ENCODE data around the gene RAB5A.
A peak's percentile ranks its signal among the peaks of the same experiment; 100 is the strongest.
"Not testable (repeated sequence)": the region's sequence is repeated elsewhere in the genome, so short reads cannot be mapped to it uniquely, and the experiment has no call there.

RAB5A gene

DNA sequence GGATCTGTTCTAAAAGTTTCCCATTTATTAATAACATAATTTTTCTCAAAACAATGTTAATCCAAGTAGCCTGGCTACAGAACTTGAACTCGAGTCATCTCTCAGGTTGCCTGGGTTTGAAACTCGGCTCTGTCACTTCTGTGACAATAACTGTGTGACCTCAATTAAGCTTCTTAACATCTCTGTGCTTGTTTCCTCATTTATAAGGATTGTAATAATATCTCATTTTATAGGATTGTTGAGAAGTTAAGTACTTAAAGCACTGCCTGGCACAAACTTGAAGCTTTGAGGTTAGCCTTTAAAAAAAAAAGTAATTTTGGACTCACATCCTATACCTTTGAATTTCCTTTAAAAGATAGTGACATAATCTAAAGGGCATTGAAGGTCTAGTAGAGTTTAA lies 3.4 kb downstream of the RAB5A start:
- no peak for DNase-seq

DNA sequence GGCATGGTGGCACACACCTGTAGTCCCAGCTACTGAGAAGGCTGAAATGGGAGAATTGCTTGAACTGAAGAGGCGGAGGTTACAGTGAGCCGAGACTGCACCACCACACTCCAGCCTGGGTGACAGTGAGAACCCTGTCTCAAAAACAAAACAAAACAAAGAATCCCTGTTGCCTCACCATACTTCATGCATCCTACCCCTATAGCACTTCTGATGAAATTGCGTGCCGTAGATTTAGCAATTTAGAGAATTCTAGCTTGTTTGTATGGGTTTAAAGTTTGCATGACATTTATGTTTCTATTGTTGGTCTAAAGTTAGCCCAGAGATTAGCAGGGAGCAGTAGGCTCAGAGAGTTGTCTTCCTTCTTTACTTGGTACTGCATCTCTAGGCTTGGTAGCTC lies 7.8 kb downstream of the RAB5A start:
- no peak for DNase-seq

DNA sequence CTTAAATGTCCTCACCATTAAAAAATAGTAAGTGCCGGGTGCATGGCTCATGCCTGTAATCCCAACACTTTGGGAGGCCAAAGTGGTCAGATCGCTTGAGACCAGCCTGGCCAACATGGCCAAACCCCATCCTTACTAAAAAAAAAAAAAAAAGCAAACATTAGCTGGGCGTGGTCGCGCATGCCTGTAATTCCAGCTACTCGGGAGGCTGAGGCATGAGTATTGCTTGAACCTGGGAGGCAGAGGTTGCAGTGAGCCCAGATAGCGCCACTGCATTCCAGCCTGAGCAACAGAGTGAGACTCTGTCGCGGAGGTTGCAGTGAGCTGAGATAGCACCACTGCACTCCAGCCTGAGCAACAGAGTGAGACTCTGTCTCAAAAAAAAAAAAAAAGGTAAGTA lies 10.5 kb downstream of the RAB5A start:
- not testable (repeated sequence) for DNase-seq

DNA sequence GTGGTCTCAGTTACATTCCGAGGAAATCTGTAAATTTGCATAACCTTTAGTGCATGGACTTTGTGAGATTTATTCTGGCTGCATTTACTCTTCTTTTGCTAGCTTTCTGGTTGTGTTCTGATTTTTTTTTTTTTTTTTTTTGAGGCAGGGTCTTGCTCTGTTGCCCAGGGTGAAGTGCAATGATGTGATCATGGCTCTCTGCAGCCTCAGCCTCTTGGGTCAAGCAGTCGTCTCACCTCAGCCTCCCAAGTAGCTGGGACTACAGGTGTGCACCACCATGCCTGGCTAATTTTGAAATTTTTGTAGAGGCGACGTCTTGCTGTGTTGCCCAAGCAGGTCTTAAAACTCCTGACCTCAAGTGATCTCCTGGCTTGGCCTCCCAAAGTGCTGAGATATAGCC lies 12.6 kb downstream of the RAB5A start:
- no peak for DNase-seq

DNA sequence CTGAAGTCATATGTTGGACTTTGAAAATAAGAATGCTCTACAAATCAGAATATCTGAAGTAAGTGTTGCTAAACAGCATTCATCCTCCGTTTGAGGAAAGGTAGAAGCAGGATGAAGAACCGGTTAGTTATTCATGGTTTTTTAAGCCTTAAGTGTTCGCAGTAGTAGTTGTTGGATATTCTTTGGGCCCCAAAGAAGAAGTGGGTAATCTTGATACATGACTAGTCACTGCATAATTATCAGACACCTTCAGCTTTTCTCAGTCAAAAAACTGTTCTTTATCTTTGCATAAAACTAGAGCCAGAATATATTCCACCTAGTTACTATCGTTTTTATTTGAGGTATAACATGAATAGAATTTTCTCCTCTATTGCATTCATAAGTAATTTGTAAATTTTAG lies 13.8 kb downstream of the RAB5A start:
- no peak for DNase-seq

DNA sequence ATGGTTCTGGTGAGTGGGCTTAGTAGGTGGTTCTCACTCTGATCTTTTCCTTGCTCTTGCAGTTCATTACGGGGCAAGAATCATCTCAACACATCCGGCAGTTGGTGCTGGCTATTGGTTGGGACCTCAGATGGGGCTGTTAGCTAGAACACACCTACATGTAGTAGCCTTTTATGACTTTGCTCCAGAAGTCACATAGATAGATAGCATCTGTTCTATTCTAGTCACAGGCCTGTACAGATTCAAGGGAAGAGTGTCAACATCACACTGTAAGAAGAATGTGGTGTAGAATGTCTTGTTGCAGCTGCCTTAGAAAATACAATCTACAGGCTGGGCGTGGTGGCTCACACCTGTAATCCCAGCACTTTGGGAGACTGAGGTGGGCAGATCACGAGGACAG lies 15.1 kb downstream of the RAB5A start:
- no peak for DNase-seq

DNA sequence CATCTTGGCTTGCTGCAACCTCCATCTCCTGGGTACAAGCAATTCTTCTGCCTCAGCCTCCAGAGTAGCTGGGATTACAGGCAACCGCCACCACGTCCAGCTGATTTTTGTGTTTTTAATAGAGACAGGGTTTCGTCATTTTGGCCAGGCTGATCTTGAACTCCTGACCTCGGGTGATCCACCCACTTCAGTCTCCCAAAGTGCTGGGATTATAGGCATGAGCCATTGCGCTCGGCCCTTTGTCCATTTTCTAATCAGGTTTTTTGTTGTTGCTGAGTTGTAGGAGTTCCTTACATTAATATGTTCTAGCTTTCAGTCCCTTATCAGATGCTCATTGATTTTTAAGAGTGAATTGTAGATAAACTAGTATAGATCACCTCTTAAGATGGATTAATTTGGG lies 20.3 kb downstream of the RAB5A start:
- no peak for DNase-seq

DNA sequence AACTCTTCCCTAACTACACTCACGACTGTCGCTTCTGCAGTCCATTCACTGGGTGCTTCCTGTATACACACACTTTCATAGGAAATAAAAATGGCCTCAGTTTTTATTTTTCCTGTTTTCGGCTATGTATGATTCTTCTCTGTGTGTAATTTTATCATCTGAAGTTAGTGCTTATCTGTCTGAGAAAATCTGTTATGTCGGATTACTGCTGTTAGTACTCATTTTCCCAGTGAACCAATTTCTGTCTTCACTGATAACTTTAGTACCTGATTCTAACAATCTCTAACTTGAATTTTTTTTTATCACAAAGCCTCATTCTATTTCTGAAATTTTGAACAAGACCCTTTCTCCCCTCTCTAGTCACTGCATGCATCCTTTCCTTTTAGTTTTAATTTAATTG lies 20.9 kb downstream of the RAB5A start:
- no peak for DNase-seq

DNA sequence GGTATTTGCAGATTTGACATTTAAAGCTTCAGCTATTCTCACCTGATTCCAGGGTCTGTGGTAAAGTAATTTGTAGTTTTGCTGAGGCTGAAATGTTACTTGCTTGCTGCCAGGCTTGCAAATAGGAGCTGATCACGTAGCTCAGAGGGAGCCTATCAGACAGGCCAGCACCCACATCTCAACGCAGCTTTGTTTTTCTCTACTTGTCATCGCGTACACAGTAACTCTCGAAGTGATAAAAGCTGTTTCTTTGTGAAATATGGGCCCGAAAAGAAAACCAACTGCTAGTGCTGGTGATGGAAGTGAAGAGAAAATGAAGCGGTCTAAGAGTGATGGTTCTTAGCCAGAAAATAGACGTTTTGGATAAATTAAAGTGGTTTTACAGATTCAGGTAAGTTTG lies 23.4 kb downstream of the RAB5A start:
- no peak for DNase-seq

DNA sequence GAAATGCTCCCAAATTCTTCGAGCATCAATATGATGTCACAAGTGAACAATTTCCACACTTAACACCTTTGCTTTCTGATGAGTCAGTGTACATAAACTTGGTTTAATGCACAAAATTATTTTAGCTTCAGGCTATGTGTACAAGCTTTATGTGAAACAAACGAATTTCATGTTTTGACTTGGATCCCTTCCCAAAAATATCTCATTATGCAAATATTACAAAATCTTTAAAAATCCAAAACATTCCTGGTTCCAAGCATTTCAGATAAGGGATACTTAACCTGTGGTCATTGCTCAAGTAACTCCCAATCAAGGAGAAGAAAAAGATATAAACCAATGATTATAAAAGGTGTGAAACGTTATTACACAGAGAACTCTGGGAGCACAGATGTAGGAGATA lies 25.2 kb downstream of the RAB5A start:
- peak; percentile 53 for DNase-seq

DNA sequence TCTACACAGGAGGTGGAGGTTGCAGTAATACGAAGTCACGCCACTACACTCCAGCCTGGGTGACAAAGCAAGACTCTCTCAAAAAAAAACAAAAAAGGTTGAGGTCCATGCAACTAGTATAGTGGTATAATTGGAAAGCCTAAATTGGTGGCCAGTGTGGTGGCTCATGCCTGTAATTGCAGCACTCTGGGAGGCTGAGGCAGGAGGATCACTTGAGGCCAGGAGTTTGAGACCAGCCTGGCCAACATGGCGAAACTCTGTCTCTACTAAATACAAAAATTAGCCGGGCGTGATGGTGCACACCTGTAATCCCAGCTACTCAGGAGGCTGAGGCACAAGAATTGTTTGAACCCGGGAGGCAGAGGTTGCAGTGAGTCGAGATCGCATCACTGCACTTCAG lies 42.0 kb downstream of the RAB5A start:
- not testable (repeated sequence) for DNase-seq

DNA sequence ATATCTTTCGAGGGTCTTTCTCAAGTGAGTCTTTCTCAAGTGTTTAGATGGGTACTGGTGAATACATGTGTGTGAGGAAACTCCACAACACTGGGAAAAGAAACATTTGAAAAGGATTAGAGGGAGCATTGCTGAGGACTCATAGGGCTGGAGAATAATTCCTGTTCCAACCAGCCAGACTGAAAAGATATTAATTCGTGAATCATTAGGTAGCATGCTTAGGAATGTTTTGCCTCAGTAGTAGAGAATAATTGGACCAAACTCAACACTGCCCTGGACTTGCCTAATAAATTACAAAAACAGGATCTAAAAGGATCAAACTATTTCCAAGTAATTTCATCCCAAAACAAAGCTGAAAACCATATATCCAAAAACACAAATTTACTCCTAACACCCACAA lies 47.9 kb downstream of the RAB5A start:
- DNase-seq, result peak; percentile 3

DNA sequence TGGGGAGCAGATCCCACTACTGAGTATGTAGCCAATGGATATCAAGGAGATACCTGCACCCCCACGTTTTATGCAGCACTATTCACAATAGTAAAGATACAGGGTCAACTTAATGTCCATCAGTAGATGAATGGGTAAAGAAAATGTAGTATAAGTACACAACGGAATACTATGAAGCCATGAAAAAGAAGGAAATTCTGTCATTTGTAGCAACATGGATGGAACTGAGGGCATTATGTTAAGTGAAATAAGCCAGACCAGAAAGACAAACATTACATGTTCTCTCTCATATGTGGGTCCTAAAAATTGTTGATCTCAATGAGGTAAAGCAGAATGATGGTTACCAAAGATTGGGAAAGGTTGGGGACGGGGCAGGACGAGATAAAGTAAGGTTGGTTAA lies 50.6 kb downstream of the RAB5A start:
- DNase-seq, result no peak

DNA sequence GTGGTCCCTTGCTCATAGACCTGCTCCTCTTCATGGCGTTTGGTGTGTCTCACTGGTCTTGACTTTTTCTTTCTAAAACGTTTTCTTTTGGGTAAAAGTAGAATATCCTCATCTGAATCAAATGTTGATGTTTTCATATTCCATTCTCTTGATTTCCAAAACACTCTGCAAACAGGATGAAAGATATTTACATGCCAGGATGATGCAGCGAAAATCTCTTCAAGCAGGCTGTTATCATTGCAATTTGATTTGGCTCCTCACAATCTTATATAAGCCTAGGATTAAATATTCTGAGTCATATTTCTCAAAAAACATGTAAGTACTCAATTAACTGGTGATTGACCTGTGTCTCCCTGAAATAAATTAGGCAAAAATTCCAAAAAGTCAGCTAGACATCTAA lies 55.0 kb downstream of the RAB5A start:
- DNase-seq, result no peak

DNA sequence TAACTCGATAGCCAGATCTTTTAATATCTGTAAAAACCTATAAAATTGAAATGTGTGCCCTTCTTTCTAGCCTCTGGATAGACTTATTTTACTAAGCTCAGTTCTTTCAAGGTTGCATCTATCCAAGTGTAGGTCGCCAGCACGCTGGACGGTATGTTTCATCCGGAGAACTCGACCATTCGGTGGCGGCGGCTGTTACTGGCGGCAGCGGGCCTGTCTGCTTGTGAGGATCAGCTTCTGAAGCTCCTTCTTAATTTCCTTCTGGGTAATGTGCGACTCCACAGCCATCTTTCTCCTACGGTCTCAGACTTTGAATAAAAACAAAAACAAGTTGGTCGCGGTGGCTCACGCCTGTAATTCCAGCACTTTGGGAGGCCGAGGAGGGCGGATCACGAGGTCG lies 61.1 kb downstream of the RAB5A start:
- no peak for DNase-seq

DNA sequence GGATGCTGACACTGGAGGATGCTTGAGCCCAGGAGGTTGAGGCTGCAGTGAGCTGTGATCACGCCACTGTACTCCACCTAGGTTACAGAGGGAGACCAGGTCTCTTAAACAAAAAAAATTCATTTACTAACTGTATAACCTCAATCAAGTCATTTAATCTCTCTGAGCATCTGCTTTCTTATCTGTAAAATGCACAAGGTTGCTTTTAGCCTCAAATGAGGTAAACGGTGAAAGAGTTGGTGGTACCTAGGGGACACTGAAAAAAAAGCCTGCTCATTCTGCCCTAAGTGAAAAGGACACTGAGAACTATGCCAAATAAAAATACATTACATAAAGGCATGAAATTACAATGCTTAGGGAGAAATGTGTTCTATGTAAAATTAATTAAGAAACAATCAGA lies 61.7 kb downstream of the RAB5A start:
- no peak for DNase-seq

DNA sequence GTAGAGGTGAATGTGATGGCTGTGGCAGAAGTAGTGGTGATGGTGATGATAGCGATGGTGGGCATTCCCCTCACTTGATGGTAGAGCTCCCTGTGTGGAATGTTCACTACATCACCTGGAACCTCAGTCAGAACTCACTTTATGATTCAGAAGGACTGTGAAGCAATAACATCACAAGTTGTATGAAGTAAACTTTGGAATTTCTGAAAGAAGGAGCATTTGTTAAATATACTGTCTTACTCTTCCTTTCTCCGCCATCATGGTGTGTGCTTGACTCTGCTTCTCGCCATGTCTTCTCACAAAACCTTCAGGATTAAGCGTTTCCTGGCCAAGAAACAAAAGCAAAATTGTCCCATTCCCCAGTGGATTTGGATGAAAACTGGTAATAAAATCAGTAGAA lies 65.3 kb downstream of the RAB5A start, which contains the start of gene PP2D1:
Gene PP2D1, minus strand, starts transcription at position 101 of the 400 bp plus-strand sequence. CDS start 192 bp downstream, outside the sequence.
- DNase-seq, result no peak

DNA sequence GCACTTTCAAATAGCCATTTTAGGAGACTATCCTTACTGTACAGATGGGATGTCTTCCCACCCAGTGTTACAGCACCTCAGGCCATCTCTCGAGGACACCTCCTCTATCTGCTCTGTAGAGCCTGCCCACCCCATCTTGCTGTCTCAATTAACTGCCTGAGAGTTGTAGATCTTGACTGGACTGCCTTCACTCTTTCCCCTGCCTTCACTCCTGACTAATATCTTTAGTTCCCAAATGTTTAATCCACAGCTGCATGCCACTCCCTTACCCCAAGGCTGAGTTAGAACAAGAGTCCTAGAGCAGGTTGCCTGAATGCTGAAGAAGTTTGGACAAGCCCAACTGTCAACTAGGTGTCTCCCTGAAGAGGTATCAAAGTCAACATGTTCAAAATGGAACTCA lies 66.5 kb downstream of the RAB5A start:
- no peak for DNase-seq

DNA sequence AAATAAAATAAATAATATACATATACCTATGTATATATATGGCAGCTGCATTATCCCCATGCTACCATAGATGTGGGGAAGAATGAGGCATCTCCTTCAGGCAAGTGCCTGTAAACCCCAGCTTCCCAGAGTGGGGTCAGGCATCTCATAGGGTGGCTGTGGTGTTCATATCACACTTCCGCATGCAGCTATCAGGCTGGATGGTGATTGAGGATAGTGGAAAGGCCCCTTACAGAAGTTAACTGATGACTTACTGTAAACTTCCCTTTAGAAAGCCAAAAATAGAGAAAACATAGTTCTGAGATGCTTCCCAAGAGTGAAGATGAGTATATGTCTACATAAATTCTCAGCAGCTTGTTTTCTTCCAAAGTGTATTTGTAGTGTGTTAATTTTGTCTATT lies 68.6 kb downstream of the RAB5A start:
- no peak for DNase-seq

DNA sequence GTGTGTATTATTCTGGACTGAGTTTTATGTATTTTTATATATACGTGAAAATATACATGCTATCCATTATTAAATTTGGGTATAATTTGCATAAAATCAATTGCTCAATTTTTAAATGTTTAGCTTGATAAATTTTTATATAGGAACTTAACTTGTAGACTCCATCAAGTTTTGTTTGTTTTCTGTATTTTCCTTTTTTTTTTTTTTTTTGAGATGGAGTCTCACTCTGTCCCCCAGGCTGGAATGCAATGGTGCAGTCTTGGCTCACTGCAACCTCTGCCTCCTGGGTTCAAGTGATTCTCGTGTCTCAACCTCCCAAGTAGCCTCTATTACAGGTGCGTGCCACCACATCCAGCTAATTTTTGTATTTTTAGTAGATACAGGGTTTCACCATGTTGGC lies 69.2 kb downstream of the RAB5A start:
- DNase-seq, result not testable (repeated sequence)

DNA sequence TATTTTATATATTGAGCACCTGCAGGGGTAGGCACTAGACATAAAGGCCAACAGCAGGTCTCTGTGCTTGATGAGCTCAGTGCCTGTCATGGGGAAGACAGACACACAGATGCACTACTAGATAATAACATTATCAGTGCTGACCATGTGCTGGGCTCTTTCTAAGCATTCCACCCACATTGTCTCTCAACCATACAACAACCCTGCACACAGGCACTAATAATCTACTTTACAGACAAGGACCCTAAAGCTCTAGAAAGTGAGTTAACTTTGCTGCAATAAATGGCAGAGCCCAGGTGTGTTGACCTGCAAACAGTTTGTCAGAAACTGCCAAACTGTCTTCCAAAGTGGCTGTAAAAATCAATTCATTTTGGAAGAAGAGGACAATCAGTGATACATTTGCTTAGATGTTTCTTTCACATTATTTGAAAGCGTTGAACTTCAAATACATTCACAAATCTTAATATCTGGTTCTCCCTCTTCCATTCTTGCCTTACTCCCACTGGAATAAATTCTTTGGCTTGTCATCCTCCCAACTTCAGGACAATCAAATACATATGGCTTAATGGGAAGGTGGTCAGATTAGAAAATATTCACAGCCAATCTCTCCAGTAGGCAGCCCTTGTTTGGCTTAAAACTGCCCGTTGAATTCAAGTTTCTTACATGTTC lies 76.2 kb downstream of the RAB5A start:
- DNase-seq, result no peak

DNA sequence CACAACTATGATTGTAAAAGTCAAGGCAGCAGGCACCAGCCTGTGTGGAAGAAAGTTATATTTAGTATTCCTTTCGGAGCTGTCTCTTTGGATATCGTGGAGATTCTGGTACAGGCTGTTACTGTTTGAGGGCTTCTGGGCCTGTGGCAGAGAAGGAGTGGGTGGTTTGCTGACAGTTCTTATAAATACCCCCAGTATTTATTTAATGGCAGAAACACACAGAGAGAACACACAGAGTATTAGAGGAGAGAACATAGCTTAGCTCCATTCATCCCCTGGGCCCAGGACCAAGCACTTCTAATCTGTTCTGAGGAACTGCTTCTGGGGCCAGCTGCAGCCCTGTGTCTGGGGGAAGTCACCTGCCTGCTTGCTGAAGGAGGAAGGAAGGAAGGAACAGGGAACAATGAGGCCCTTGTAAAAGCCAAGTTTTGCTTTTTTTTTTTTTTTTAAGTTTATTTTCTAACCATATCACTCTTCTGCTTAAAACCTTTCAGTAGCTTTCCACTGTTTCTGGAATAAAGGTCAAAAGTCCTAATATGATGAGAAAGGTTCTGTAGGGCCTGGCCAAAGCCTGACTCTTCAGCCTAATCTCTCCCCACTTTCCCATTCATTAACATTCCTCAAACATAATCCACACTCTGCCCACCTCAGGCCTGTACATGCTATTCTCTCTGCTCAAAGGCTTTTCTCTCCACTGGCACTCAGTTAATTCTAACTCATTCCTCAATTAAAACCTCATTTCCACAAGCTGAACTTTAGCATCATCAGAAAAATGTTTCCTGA lies 76.9 kb downstream of the RAB5A start:
- DNase-seq, result no peak

DNA sequence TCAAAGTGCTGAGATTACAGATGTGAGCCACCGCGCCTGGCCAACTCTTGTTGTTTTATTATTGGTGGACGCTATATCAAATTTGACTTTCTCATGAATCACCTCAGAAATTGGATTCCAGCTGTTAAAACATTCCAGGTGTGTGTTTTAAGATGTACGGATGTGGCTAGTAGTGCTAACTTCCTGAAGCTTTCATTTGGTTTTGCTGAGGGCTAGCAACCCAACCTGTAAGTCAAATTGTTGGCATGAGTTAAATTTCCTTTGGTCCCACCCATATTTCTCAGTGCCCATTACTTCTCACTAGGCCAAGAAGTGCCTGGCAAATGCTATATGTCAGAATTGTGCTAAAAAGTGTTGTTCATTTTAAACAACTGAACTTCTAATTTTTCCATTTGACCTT lies 80.2 kb downstream of the RAB5A start:
- DNase-seq, result no peak

DNA sequence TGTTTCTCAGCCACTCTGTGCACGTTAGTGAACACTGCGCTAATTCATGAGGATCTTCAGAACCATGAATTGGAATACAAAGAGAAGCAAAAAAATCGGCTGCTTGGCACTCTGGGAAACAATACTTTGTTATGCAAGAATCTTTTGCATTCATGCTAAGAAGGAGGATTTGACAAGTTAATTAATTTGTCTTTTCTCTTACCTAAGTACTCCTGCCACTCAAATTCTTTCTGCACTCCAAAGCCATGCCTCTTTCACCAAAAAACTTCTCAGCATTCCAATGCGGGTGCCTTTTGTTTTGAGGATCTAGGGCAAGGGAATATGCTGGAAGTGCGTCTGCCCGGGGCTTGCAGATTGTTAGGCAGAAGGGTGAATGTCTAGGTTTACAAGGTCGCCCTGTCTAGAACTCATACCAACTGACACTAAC lies 82.0 kb downstream of the RAB5A start:
- DNase-seq, result no peak

DNA sequence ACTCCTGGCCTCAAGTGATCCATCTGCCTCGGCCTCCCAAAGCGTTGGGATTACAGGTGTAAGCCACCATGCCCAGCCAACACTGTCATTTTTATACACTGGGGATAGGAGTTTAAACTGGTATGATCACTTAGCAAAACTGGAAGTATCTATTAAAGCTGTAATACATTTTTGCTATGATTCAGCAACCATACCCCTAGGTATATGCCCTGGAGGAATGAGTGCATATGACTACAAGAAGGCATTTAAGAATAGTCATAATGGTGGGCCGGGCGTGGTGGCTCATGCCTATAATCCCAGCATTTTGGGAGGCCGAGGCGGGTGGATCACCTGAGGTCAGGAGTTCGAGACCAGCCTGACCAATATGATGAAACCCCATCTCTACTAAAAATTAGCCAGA lies 85.0 kb downstream of the RAB5A start:
- not testable (repeated sequence) for DNase-seq

Measured in fibroblast of skin of right quadriceps (primary cell).